Loucy (cell line): ENCODE results near the gene CERS6.

Source experiments
- H2AFZ ChIP-seq: fragments of 200-600 bp; sonication (generic); 2 replicates; pipeline ENCODE4 v1.6.0; 2016; ENCODE audit warnings: antibody characterized with exemption, mild to moderate bottlenecking, low read length, moderate library complexity
- H3F3A ChIP-seq: fragments of 200-600 bp; 2 replicates; pipeline ENCODE4 v1.6.0; 2016; ENCODE audit warnings: antibody characterized with exemption, low read depth, mild to moderate bottlenecking
- H3K27me3 ChIP-seq: fragments of 200-600 bp; sonication (generic); 2 replicates; pipeline ENCODE4 v1.6.1; 2014; ENCODE audit warnings: low read length, mild to moderate bottlenecking; ENCODE audit not compliant: insufficient read depth, poor library complexity, severe bottlenecking
- H3K36me3 ChIP-seq: fragments of 200-600 bp; sonication (generic); 2 replicates; pipeline ENCODE4 v1.6.1; 2016; ENCODE audit warnings: low read length; ENCODE audit not compliant: insufficient read depth
- H3K4me1 ChIP-seq: fragments of 200-600 bp; sonication (generic); 2 replicates; pipeline ENCODE4 v1.5.1; 2014; ENCODE audit warnings: low read length, mild to moderate bottlenecking; ENCODE audit not compliant: insufficient read depth, poor library complexity, severe bottlenecking
- H3K4me2 ChIP-seq: fragments of 200-600 bp; sonication (generic); 2 replicates; pipeline ENCODE4 v1.6.0; 2014; ENCODE audit warnings: antibody characterized with exemption, low read length, low read depth, mild to moderate bottlenecking; ENCODE audit not compliant: poor library complexity, severe bottlenecking
- H3K4me3 ChIP-seq: fragments of 200-600 bp; sonication (generic); 2 replicates; pipeline ENCODE4 v1.5.1; 2014; ENCODE audit warnings: low read length, mild to moderate bottlenecking, mixed read lengths; ENCODE audit not compliant: poor library complexity, severe bottlenecking
- H3K79me2 ChIP-seq: fragments of 200-600 bp; sonication (generic); 2 replicates; pipeline ENCODE4 v1.6.1; 2014; ENCODE audit warnings: low read length; ENCODE audit not compliant: insufficient read depth
- H3K9ac ChIP-seq: fragments of 200-600 bp; sonication (generic); 2 replicates; pipeline ENCODE4 v1.6.0; 2014; ENCODE audit warnings: mild to moderate bottlenecking, low read depth, low read length, moderate library complexity; ENCODE audit not compliant: poor library complexity, severe bottlenecking
- H3K9me2 ChIP-seq: fragments of 200-600 bp; sonication (generic); replicated peaks from 2 replicates; pipeline ENCODE4 v1.6.1; 2016; ENCODE audit warnings: low read depth, low read length, mixed read lengths
- H3K9me3 ChIP-seq: fragments of 200-600 bp; sonication (generic); 2 replicates; pipeline ENCODE4 v1.6.1; 2014; ENCODE audit warnings: mild to moderate bottlenecking, antibody characterized with exemption, low read length, low read depth; ENCODE audit not compliant: insufficient read depth
- H4K20me1 ChIP-seq: fragments of 200-600 bp; sonication (generic); 2 replicates; pipeline ENCODE4 v1.6.0; 2014; ENCODE audit warnings: antibody characterized with exemption, low read length, mild to moderate bottlenecking; ENCODE audit not compliant: insufficient read depth, poor library complexity, severe bottlenecking
- CTCF ChIP-seq: fragments of 200-600 bp; sonication (generic); conservative IDR thresholded peaks from 2 replicates; pipeline ENCODE4 v1.5.1; 2014; ENCODE audit warnings: mild to moderate bottlenecking, antibody characterized with exemption, low read length
- EZH2phosphoT487 ChIP-seq: fragments of 200-600 bp; IDR thresholded peaks from 2 replicates; pipeline ENCODE4 v1.6.1; 2018; ENCODE audit warnings: antibody characterized with exemption, mild to moderate bottlenecking, moderate library complexity, borderline replicate concordance

Gene CERS6

GRCh38 chr2:168422584-168422983, 33.5 kb upstream of the CERS6 start:
- H3K27me3 ChIP-seq = no peaks in the 10 kb centered on the region
- TF ChIP-seq CTCF = no peak
- no peak for TF ChIP-seq EZH2phosphoT487
- H3K4me1 ChIP-seq = no peaks in the 10 kb centered on the region
- no peaks in the 10 kb centered on the region for H3K9me3 ChIP-seq
- H3K9ac ChIP-seq = no peak overlapping the region
- no peaks in the 10 kb centered on the region for H3F3A ChIP-seq
- H3K36me3 ChIP-seq = no peaks in the 10 kb centered on the region
- H3K79me2 ChIP-seq = no peaks in the 10 kb centered on the region
- no peak overlapping the region for H3K4me3 ChIP-seq
- H3K4me2 ChIP-seq = no peak overlapping the region
- no peak overlapping the region for H2AFZ ChIP-seq
- no peaks in the 10 kb centered on the region for H3K9me2 ChIP-seq
- H4K20me1 ChIP-seq = no peaks in the 10 kb centered on the region

- Histone ChIP-seq H3K4me2 (no peak overlapping the region), H3K4me1 (no peaks in the 10 kb centered on the region), H3K9me3 (no peaks in the 10 kb centered on the region), H2AFZ (no peak overlapping the region), H3K79me2 (no peaks in the 10 kb centered on the region), H3F3A (no peaks in the 10 kb centered on the region), H3K9ac (no peak overlapping the region), H3K36me3 (no peaks in the 10 kb centered on the region), H3K4me3 (no peak overlapping the region), H4K20me1 (no peaks in the 10 kb centered on the region), H3K9me2 (no peaks in the 10 kb centered on the region), H3K27me3 (no peaks in the 10 kb centered on the region)
- no peak for TF ChIP-seq CTCF
- no peak for TF ChIP-seq EZH2phosphoT487
These were observed 31.7 kb upstream of the CERS6 start for GRCh38 chr2:168424112-168424951.

- Histone ChIP-seq H3K9ac (no peak overlapping the region), H3K9me3 (no peaks in the 10 kb centered on the region), H3K79me2 (no peaks in the 10 kb centered on the region), H3K27me3 (no peaks in the 10 kb centered on the region), H3K36me3 (no peaks in the 10 kb centered on the region), H3K4me2 (no peak overlapping the region), H3K4me3 (no peak overlapping the region), H3K9me2 (no peaks in the 10 kb centered on the region), H3F3A (no peaks in the 10 kb centered on the region), H3K4me1 (no peaks in the 10 kb centered on the region), H2AFZ (no peak overlapping the region), H4K20me1 (no peaks in the 10 kb centered on the region)
- TF ChIP-seq EZH2phosphoT487 (no peak), CTCF (no peak)
These were observed 31.1 kb upstream of the CERS6 start for GRCh38 chr2:168424971-168425370.
